Muscle of arm (tissue), 14 donors: ENCODE data around the gene SAP25. TPM values are rescaled to one million over a fixed set of nuclear protein-coding genes. Genes with fewer than 3 reads are reported as not detected.
A peak's percentile ranks its signal among the peaks of the same experiment; 100 is the strongest.

ENCODE experiments used
- DNase-seq: peaks from one replicate; pipeline ENCODE4 v3.0.0-alpha.2; 2013
- long read RNA-seq, 11 donors: transcript quantifications; one replicate each; lab custom pipeline, GENCODE V29; 2026
- polyA plus RNA-seq, 12 donors: library from polyadenylated mRNA; unstranded; fragments of 120-200 nt; gene quantifications; one replicate each; pipeline ENCODE4 v1.2.1, GENCODE V29; 2013; ENCODE audit not compliant: insufficient read length in 12 of 12

SAP25 gene
- polyA plus RNA-seq = 10 to 100 TPM in 1 of 12 donors, 1 to 10 TPM in 9, not detected in 2; 1.5 to 10.1 (median 2.8) TPM
- long read RNA-seq, donor 1, partial matches to known transcripts = 0 of 2 reads
- long read RNA-seq, donor 1, other reads (novel, unspliced or antisense) = 0 of 2 reads
- long read RNA-seq, donor 2 = 0 reads
- long read RNA-seq, donor 3, partial matches to known transcripts = 0 of 2 reads
- long read RNA-seq, donor 3, other reads (novel, unspliced or antisense) = 0 of 2 reads
- long read RNA-seq, donor 4, partial matches to known transcripts = 0 of 1 reads
- long read RNA-seq, donor 4, other reads (novel, unspliced or antisense) = 0 of 1 reads
- long read RNA-seq, donor 5, partial matches to known transcripts = 0 of 2 reads
- long read RNA-seq, donor 5, other reads (novel, unspliced or antisense) = 0 of 2 reads
- long read RNA-seq, donor 6, partial matches to known transcripts = 0 of 1 reads
- long read RNA-seq, donor 6, other reads (novel, unspliced or antisense) = 0 of 1 reads
- long read RNA-seq, donor 7 = 0 reads
- long read RNA-seq, donor 8 = 0 reads
- long read RNA-seq, donor 9 = 0 reads
- long read RNA-seq, donor 10, partial matches to known transcripts = 0 of 1 reads
- long read RNA-seq, donor 10, other reads (novel, unspliced or antisense) = 0 of 1 reads
- long read RNA-seq, donor 11, partial matches to known transcripts = 0 of 1 reads
- long read RNA-seq, donor 11, other reads (novel, unspliced or antisense) = 0 of 1 reads

- no peak for DNase-seq
These were observed at the start of gene SAP25 for GRCh38 chr7:100573691-100574361. Gene SAP25 (minus strand): TSS chr7:100573900. CDS start chr7:100573742, 158 bp downstream.

GRCh38 chr7:100621554-100621953, 47.9 kb upstream of the SAP25 start:
- DNase-seq = no peak

- no peak for DNase-seq
These were observed 47.1 kb upstream of the SAP25 start for GRCh38 chr7:100620804-100621203.

- DNase-seq = no peak
These were observed 46.5 kb upstream of the SAP25 start for GRCh38 chr7:100620239-100620638.

- DNase-seq = no peak
These were observed 40.7 kb upstream of the SAP25 start for GRCh38 chr7:100614308-100614861.

GRCh38 chr7:100613412-100614175, 39.9 kb upstream of the SAP25 start:
- DNase-seq = no peak

GRCh38 chr7:100612730-100613390, 39.2 kb upstream of the SAP25 start:
- DNase-seq = no peak

- DNase-seq = peak; percentile 100
These were observed 38.5 kb upstream of the SAP25 start, which contains the start of gene MOSPD3 for GRCh38 chr7:100611983-100612729. Gene MOSPD3 (plus strand): TSS chr7:100612540. CDS start chr7:100612792, 252 bp downstream.

- DNase-seq = no peak
These were observed 36.3 kb upstream of the SAP25 start for GRCh38 chr7:100609958-100610357.

- no peak for DNase-seq
These were observed 33.4 kb upstream of the SAP25 start for GRCh38 chr7:100607111-100607510.

GRCh38 chr7:100606313-100606712, 32.6 kb upstream of the SAP25 start:
- no peak for DNase-seq

GRCh38 chr7:100604976-100605911, 31.5 kb upstream of the SAP25 start:
- no peak for DNase-seq

GRCh38 chr7:100604028-100604975, 30.6 kb upstream of the SAP25 start:
- peak; percentile 67 for DNase-seq

GRCh38 chr7:100603726-100604027, 30.0 kb upstream of the SAP25 start:
- no peak for DNase-seq

GRCh38 chr7:100602889-100603725, 29.4 kb upstream of the SAP25 start:
- DNase-seq = peak; percentile 88

GRCh38 chr7:100600730-100601038, 27.0 kb upstream of the SAP25 start:
- DNase-seq = no peak
